Measurements from ENCODE around the gene DEPDC5.
"Not testable (repeated sequence)": the region's sequence is repeated elsewhere in the genome, so short reads cannot be mapped to it uniquely, and the experiment has no call there.

The DEPDC5 gene

DNA sequence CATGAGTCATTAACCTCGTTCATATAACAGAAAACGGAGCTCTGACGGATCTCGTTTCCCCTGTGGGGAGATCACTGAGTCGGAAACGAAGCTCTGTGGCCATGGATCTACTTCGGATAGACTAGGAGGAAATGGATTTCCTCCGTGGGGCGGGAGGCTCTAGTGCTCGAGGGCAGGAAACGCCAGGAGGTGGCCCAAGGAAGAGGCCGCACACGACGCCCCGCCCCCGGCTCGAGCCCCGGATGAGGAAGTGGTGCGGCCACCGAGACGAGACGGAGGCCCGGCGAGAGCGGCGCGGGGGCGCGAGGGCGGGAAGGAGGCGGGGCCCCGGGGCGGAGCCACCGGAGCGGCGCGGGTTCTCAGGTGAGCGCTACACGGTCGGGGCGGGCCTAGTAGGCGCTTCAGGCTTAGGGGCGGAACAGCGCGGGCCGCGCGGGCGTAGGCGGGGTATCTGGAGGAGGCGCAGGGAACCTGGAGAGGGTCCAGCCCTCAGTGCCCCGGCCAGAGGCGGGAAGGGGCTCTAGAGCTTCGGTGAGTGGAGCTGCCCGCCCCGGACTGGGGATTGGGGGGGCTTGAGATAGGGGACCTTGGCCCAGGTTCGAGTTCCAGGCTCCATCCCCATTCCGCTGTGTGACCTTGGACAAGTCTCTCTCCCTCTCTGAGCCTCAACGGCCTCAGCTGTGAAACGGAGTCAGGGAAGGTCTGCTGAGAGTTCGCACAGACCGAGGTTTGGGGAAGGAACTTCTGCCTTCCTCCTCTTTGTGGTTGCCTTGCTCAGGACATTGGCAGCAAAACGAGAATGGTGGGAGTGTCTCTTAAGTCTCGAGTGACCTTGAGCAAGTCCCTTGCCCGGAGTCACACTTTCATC is at the start of gene DEPDC5:
Gene DEPDC5 (plus strand): TSS at position 386 of the 868 bp plus-strand sequence. CDS start 903 bp downstream, outside the sequence.
- peak; percentile 95 to 97 for DNase-seq

DNA sequence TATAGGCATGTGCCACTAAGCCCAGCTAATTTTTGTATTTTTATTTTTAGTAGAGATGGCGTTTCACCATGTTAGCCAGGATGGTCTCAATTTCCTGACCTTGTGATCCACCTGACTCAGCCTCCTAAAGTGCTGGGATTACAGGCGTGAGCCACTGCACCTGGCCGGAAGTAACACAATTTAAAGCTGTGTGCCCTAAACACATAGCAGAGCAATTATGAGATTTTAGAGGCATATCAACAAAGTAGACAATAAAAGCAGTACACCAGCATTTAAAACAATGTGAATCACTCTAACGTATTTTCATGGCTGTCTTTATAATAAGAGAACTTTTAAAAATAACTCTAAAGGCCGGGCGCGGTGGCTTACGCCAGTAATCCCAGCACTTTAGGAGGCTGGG is 46.3 kb upstream of the DEPDC5 start:
- DNase-seq: no peak

DNA sequence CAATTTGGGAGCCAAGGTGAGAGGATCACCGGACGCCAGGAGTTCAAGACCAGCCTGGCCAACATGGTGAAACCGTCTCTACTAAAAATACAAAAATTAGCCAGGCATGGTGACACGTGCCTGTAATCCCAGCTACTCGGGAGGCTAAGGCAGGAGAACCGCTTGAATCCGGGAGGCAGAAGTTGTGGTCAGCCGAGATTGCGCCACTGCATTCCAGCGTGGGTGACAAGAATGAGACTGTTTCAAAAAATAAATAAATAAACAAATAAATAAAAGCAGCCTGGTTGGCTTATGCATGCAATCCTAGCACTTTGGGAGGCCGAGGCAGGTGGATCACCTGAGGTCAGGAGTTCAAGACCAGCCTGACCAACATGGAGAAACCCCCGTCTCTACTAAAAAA is 42.6 kb upstream of the DEPDC5 start:
- not testable (repeated sequence) for DNase-seq

DNA sequence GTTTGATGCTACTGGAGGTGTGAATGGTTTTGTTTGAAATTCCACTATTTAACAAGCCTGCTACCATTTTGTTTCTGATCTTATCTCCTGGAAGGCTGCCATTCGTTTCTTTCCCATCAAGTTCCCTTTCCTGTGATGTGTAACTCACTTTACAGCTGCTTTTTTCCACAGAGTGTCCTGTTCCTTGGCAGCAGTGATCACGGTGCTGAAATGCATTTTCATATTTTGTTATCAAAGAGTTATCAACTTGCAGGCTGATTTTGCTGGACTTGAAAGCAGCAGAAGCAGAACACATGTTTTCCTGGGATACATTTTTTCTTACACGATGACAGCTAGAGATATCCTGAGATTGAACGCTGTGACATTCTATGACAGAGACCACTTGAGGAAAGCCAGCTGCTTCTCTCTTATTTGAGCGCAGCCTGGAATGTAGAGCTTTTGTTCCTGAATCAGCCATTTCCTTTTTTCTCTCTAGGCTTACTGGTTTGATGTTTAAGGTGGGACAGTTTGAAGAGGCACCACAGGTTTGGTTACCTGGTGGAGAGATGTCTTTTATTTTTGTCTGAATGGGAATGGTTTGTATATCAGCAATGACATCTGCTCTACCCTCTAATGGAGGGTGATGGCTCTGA is 38.6 kb upstream of the DEPDC5 start:
- no peak for DNase-seq

DNA sequence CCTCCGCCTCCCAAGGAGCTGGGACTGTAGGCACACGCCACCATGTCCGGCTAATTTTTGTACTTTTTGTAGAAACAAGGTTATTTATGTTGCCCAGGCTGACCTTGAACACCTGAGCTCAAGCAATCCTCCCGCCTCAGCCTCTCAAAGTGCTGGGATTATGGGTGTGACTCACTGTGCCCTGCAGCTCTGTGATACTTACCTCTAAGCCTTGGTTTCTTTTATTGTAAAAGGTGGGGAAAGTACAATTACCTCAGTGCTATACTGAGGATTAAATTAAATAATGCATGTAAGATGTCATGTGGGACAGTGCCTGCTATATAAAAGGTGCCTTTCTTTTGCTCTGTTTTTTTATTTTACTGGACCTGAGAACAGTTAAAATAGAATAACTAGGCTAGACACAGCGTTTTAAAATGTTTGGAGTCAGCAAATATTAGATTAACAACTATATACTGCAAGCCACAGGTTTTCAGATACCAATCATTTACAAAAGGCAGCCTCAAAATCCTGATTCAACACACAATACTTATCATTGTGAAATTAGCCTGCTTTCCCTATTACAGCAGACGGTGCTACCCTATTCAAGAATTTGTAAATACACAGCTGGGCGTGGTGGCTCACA is 33.9 kb upstream of the DEPDC5 start:
- DNase-seq: no peak

DNA sequence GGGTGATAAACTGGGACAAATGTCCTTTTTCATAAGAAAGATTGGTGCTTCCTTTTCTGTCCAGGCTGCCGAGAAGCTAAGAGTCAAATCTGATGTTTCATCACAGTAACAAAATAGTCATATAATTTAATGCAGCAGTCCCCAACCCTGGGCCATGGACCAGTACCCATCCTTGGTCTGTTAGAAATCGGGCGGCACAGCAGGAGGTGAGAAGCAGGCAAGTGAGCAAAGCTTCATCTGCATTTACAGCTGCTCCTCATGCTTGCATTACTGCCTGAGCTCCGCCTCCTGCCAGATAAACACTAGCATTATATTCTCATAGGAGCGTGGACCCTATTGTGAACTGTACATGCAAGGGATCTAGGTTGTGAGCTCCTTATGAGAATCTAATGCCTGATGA is 30.1 kb upstream of the DEPDC5 start:
- DNase-seq: no peak

DNA sequence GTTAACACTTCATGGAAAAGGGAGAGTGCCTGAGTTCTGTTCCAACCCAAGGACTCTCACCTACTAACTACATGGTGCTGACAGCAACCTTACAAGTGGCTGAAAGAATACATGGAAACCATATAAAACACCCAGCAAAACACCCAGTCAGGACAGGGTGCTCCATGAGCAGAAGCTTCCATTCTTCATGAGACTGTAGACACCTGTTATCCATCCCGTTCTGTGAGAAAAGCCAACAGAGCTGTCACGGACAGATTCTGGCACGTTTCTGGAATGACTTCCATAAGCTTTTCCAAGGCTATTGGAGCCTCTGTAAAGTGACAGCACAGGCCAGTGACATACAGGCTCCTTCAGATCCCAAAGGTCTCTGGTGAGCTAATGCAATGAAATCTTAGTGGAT is 27.1 kb upstream of the DEPDC5 start:
- no peak for DNase-seq

DNA sequence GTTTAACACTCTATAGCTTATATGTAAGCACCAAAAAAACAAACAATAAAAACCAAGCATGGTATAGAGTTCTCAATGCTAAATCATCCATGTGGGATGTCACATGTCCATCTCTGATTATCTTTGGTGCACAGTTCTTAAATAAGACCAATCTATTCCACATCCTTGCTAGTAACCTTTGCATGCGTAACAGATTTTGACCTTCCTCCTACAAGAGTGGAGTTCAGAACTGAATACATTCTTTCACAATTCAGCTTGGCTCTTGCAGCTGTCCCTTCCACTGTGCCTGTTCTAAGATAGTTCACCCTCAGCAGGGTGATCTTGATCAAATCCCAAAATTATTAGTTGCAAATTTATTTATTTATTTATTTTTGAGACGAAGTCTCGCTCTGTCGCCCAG is 25.0 kb upstream of the DEPDC5 start:
- DNase-seq: no peak

DNA sequence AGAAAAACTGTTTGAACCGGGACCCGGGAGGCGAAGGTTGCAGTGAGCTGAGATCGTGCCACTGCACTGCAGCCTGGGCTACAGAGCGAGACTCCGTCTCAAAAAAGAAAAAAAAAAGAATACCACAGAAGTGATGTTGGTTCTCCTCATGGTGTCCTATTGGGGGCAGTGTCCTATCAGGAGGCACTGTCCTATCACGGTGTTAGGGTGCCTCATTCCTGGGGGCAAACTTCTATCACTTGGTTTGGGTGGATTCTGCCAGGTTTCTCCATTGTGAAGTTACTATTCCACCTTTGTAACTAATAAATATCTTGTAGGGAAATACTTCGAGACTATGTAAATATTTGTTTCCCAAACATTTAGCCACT is 23.5 kb upstream of the DEPDC5 start:
- DNase-seq: no peak

DNA sequence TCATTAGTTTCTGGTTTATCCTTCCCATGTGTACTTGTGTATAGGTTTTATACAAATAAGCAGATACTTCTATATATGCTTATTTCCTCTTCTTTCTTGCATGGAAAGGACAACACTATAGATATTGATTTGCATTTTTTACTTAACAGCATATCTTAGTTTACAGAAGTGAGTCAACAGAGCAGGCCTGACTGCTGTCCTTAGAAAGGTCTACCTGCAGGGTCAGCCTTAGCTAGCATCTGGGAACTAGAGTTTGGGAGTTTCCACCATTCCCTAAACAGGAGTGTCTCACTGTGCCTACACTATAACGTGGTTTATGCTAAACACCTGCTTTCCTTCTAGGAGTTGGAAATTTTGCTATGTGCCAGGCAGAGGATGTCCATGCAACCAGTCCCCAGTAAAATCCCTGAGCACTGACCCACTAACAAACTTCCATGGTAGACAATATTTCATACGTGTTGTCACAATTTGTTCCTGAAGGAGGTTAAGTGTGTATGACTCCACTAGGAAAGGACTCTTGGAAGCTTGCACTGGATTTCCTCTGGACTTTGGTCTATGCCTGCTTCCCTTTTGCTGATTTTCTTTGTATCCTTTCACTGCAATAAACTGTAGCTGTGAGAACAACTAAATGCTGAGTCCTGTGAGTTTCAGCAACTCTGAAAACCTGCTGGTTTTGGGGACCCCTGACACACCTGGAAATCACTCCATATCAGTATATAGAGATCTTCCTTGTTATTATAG is 21.6 kb upstream of the DEPDC5 start:
- no peak for DNase-seq

DNA sequence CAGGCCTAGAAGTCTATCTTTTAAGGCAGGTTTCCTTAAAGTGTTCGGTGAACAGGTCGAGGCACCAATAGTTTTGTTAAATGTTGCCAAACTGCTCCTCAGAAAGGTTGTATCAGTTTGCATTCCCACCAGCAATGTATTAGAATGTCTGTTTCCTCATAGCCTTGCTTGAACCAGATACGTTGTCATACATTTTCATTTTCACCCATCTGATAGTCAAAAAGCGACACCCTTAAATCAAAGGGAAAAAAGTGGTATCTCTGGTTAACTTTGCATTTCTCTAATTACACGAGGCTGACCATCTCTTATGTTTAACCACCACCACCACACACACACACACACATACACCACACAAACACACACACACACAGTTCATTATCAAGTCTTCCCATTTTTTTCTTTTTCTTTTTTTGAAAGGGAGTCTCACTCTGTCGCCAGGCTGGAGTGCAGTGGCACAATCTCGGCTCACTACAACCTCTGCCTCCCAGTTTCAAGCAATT is 20.2 kb upstream of the DEPDC5 start:
- DNase-seq: no peak

DNA sequence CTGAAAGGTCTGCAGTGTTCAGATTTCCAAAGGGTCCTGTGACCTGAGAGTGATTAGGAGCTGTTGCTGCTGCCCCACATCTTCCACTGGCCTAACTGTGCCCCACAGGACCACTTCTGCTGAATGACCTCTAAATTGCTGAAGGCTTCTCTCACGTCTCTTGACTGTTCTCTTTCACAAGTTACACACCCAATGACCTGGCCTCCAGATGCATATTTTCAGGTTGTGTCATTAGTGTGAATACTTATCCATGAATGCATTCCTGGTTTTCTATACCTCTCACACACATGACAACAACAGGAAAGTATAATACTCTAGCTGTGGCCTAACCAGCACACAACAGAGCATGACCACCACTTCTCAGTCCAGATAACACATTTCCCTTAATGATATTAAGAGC is 19.3 kb upstream of the DEPDC5 start:
- no peak for DNase-seq

DNA sequence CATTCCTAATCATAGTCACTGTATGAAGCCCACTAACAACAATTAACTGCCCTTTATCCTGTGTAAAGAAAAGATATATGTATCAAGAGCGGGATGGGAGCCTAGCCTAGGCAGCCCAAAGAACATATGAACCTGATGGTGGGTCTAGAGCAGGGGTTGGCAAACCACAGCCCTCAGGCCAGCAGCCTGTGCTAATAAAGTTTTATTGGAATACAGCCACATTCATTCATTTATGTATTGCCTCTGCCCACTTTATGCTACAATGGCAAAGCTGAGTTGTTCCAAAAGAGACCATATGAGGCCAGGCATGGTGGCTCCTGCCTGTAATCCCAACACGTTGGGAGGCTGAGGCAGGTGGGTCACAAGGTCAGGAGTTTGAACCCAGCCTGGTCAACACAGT is 17.4 kb upstream of the DEPDC5 start:
- DNase-seq: no peak

DNA sequence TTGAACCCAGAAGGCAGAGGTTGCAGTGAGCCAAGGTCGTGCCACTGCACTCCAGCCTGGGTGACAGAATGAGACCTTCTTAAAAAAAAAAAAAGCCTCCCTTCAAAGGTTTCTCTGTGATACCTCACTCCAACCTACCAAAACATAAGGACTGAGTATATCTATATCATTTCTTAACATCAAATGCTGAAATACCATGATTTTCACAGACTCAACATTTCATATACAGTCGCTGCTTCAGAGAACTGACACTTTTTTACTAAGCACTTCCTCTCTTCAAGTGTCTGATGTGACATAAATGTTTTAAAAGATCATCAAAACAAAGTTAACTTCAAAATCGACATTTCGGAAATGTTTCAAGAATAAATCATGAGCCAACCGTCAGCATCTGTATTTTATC is 15.9 kb upstream of the DEPDC5 start:
- no peak for DNase-seq

DNA sequence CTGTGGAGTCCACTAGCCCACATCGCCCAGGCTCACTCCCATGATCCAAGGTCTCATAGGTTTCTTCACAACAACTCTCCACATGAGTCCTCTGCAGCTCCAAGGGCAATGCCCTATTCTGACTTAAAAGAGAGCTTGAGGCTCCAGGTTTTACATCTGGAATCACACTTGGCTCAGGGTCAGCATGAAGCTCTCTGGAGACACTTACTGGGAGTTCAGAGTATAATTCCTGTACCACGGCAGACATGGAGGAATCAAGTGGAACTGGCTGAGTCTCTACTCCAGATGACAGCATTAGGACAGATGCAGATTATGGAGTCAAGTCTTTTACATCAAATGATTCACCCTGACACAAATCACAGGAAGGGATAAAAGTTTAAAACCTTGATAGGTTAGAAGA is 15.3 kb upstream of the DEPDC5 start:
- DNase-seq: no peak

DNA sequence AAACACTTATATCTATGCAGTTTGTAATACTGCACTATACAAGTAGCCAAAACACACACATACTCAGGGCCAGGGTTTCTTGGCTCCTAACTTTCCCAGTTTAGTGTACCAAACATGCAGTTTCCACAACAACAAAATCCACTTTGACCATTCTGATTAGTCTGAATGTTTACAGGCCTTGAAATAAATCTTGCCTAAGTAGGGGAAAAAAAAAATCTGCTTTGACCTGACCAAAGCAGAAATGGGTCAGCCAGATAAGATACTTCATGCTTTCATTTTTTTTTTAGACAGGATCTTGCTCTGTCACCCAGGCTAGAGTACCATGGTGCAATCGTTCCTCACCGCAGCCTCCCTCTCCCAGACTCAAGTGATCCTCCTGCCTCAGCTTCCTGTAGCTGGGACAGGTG is 14.0 kb upstream of the DEPDC5 start:
- DNase-seq: no peak

DNA sequence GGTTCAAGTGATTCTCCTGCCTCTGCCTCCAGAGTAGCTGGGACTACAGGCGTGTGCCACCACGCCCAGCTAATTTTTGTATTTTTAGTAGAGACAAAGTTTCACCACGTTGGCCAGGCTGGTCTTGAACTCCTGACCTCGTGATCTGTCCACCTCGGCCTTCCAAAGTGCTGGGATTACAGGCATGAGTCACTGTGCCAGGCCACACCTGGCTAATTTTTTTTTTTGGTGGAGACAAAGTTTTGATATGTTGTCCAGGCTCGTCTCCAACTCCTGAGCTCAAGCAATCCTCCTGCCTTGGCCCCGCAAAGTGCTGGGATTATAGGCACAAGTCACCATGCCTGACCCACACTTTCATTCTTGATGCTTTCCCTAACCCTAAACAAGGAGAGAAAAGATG is 13.5 kb upstream of the DEPDC5 start:
- DNase-seq: not testable (repeated sequence)

DNA sequence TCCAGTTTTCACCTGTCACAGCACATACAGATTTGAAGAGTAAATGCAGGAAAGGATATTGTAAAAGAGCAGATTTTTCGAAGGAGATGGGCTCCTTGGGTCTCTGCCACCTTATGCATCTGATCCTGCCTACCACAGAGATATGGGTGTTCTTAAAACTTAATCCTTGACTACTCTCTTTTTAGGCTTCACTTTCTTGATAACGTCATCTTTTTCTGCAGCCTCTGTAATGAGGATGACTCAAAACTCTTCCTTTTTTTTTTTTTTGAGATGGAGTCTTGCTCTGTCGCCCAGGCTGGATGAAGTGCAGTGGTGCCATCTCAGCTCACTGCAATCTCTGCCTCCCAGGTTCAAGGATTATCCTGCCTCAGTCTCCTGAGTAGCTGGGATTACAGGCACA is 11.7 kb upstream of the DEPDC5 start:
- DNase-seq: no peak

DNA sequence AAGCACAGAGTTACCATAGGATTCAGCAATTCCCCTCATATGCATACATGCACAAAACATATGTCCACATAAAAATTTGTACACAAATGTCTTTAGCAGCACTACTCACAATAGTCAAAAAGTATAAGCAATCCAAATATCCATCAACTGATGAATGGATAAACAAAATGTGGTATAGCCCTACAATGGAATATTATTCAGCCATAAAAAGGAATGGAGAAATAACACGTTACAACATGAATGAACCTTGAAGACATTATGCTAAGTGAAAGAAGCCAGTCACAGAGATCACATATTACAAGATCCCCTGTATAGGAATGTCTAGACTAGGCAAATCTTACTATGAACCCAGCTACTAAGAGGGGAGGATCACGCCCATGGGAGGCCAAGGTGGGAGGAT is 11.1 kb upstream of the DEPDC5 start:
- no peak for DNase-seq

DNA sequence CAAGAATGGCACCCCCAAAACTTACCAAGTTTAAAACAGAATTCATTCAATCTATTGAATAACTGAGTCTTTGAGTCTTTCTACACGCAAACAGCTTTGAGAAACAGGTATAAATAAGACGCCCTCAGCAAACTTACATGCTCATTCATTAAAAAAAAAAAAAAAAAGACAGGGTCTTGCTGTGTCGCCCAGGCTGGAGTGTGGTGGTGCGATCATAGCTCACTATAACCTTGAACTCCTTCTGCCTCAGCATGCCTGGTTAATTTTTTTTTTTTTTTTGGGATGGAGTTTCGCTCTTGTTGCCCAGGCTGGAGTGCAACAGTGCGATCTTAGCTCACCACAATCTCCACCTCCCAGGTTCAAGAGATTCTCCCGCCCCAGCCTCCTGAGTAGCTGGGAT is 9.9 kb upstream of the DEPDC5 start:
- no peak for DNase-seq

DNA sequence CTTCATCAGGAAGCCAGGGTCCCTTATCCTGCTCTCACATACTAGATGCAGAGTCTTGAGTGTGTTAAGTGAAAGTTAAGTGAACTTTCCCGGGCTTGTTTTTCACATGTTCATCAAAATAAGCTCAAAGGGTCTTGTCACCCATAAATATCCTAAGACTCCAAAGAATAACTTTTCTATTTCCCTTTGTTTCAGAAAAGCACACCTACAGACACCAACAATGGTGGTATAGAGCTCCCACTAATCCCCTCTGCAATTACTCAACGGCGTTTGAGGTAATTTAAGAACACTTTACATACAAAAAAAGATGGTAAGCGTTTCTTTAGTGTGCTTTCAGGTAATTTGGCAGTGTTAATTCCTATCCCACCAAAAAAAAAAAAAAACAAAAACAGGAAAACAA is 6.4 kb upstream of the DEPDC5 start:
- DNase-seq: no peak

DNA sequence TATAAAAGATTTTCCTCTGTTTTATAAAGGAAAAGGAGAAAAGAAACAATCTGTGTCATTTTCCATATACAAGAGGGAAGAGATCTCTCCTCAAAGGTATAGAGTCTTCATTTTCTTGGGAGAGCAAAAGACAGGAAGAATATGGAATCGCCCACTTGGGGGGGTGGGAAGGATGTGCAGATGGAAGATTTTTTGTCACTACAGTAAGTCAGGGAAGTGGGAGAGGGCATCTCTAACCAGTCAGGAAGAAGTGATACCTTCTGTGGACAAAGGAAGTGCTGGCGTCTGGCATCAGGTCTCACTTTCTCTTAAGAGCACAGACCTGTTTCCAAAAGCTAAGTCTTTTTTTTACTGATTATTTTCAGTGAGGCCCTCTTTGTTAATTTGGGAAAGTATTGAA is 5.3 kb upstream of the DEPDC5 start:
- no peak for DNase-seq

DNA sequence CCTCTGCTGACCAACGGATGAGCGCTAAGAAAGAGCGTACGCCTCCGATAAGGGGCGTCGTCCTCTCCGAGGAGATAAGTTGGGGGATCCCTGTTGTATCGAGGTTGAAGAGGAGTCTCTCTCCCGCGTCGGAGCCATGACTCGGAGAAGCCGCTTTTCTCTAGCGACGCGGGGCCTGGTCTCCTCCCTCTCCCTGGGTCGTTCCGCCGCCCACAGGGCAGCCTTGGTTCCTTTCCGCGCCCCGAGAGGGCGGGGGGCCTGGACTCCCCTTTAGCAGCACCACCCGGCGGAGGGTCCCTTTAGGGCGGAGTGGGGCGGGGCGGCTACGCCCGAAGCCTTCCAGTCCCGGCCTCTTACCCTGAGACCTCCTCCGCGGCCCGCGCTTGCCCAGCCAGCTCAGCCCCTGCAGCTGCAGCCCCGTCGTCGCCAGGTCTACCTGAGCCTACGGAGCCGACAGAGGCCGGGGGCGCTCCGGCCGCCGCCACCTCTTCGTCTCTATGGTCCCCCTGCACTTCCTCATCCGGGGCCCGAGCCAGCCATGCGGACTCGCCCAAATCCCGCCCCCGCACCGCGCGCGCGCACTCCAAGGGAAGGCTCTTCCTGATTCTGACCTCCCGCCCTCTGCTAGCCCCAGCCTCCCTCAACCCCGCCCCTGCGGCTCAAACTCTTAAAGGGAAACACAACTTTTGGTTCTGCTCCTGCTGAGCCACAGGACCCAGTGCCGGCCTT is 4.0 kb upstream of the DEPDC5 start, which contains the start of gene PRR14L:
Gene PRR14L (minus strand): TSS at position 497 of the 729 bp plus-strand sequence. CDS start 11,272 bp downstream, outside the sequence.
- DNase-seq: peak; percentile 99 to 100
